ENCODE data around the gene EXOC2.

EXOC2 gene

GRCh38 chr6:511488-512137 is 181.3 kb downstream of the EXOC2 start:
- Histone ChIP-seq H3K4me1 (ENCODE audit: insufficient read depth, low read length) (peaks cover 9% of the 10 kb centered on the region; the same call in 1 of the 2 replicates), H3K9me3 (ENCODE audit: control insufficient read depth, insufficient read depth, low read length) (no peaks in the 10 kb centered on the region), H3K36me3 (ENCODE audit: insufficient read depth, low read length) (no peaks in the 10 kb centered on the region), H3K9ac (ENCODE audit: low read depth, low read length) (no peak overlapping the region)

- H3K4me1 ChIP-seq (ENCODE audit: insufficient read depth, low read length) = 0 out of 2 replicates have a peak, but pooled peaks cover 4% of the 10 kb centered on the region
Observed at GRCh38 chr6:509676-510075, 183.3 kb downstream of the EXOC2 start.

GRCh38 chr6:508614-509013 is 184.3 kb downstream of the EXOC2 start:
- no peaks in the 10 kb centered on the region for H3K36me3 ChIP-seq (ENCODE audit: insufficient read depth, low read length)
- no peak overlapping the region for H3K9ac ChIP-seq (ENCODE audit: low read depth, low read length)
- H3K9me3 ChIP-seq (ENCODE audit: control insufficient read depth, insufficient read depth, low read length) = no peaks in the 10 kb centered on the region
- H3K4me1 ChIP-seq (ENCODE audit: insufficient read depth, low read length) = 0 out of 2 replicates have a peak, but pooled peaks cover 4% of the 10 kb centered on the region

More at GRCh38 chr6:509676-510075, 183.3 kb downstream of the EXOC2 start:
- Histone ChIP-seq H3K9ac (ENCODE audit: low read depth, low read length) (no peak overlapping the region), H3K9me3 (ENCODE audit: control insufficient read depth, insufficient read depth, low read length) (no peaks in the 10 kb centered on the region), H3K36me3 (ENCODE audit: insufficient read depth, low read length) (no peaks in the 10 kb centered on the region)

GRCh38 chr6:508006-508405 is 184.9 kb downstream of the EXOC2 start:
- H3K9me3 ChIP-seq (ENCODE audit: control insufficient read depth, insufficient read depth, low read length) = no peaks in the 10 kb centered on the region
- H3K9ac ChIP-seq (ENCODE audit: low read depth, low read length) = no peak overlapping the region
- H3K36me3 ChIP-seq (ENCODE audit: insufficient read depth, low read length) = no peaks in the 10 kb centered on the region
- H3K4me1 ChIP-seq (ENCODE audit: insufficient read depth, low read length) = 0 out of 2 replicates have a peak, but pooled peaks cover 4% of the 10 kb centered on the region

GRCh38 chr6:506920-507622 is 185.9 kb downstream of the EXOC2 start:
- no peaks in the 10 kb centered on the region for H3K36me3 ChIP-seq (ENCODE audit: insufficient read depth, low read length)
- H3K9ac ChIP-seq (ENCODE audit: low read depth, low read length) = no peak overlapping the region
- H3K4me1 ChIP-seq (ENCODE audit: insufficient read depth, low read length) = 0 out of 2 replicates have a peak, but pooled peaks cover 4% of the 10 kb centered on the region
- H3K9me3 ChIP-seq (ENCODE audit: control insufficient read depth, insufficient read depth, low read length) = no peaks in the 10 kb centered on the region

- no peak overlapping the region for H3K9ac ChIP-seq (ENCODE audit: low read depth, low read length)
- H3K36me3 ChIP-seq (ENCODE audit: insufficient read depth, low read length) = no peaks in the 10 kb centered on the region
- 0 out of 2 replicates have a peak, but pooled peaks cover 4% of the 10 kb centered on the region for H3K4me1 ChIP-seq (ENCODE audit: insufficient read depth, low read length)
- H3K9me3 ChIP-seq (ENCODE audit: control insufficient read depth, insufficient read depth, low read length) = no peaks in the 10 kb centered on the region
Observed at GRCh38 chr6:506508-506907, 186.4 kb downstream of the EXOC2 start.

GRCh38 chr6:505374-505773 is 187.6 kb downstream of the EXOC2 start:
- H3K9me3 ChIP-seq (ENCODE audit: control insufficient read depth, insufficient read depth, low read length) = no peaks in the 10 kb centered on the region
- no peaks in the 10 kb centered on the region for H3K36me3 ChIP-seq (ENCODE audit: insufficient read depth, low read length)
- 0 out of 2 replicates have a peak, but pooled peaks cover 4% of the 10 kb centered on the region for H3K4me1 ChIP-seq (ENCODE audit: insufficient read depth, low read length)
- no peak overlapping the region for H3K9ac ChIP-seq (ENCODE audit: low read depth, low read length)

- Histone ChIP-seq H3K9me3 (ENCODE audit: control insufficient read depth, insufficient read depth, low read length) (no peaks in the 10 kb centered on the region), H3K9ac (ENCODE audit: low read depth, low read length) (no peak overlapping the region), H3K4me1 (ENCODE audit: insufficient read depth, low read length) (0 out of 2 replicates have a peak, but pooled peaks cover 4% of the 10 kb centered on the region), H3K36me3 (ENCODE audit: insufficient read depth, low read length) (no peaks in the 10 kb centered on the region)
Observed at GRCh38 chr6:504446-504980, 188.4 kb downstream of the EXOC2 start.

GRCh38 chr6:503610-504362 is 189.2 kb downstream of the EXOC2 start:
- Histone ChIP-seq H3K4me1 (ENCODE audit: insufficient read depth, low read length) (no peaks in the 10 kb centered on the region), H3K9ac (ENCODE audit: low read depth, low read length) (no peak overlapping the region), H3K9me3 (ENCODE audit: control insufficient read depth, insufficient read depth, low read length) (no peaks in the 10 kb centered on the region), H3K36me3 (ENCODE audit: insufficient read depth, low read length) (no peaks in the 10 kb centered on the region)

- H3K4me1 ChIP-seq (ENCODE audit: insufficient read depth, low read length) = no peaks in the 10 kb centered on the region
Observed at GRCh38 chr6:502761-503160, 190.2 kb downstream of the EXOC2 start.

GRCh38 chr6:501891-502601 is 190.9 kb downstream of the EXOC2 start:
- Histone ChIP-seq H3K4me1 (ENCODE audit: insufficient read depth, low read length) (no peaks in the 10 kb centered on the region), H3K9ac (ENCODE audit: low read depth, low read length) (no peak overlapping the region), H3K36me3 (ENCODE audit: insufficient read depth, low read length) (no peaks in the 10 kb centered on the region), H3K9me3 (ENCODE audit: control insufficient read depth, insufficient read depth, low read length) (no peaks in the 10 kb centered on the region)

More at GRCh38 chr6:502761-503160, 190.2 kb downstream of the EXOC2 start:
- Histone ChIP-seq H3K9ac (ENCODE audit: low read depth, low read length) (no peak overlapping the region), H3K9me3 (ENCODE audit: control insufficient read depth, insufficient read depth, low read length) (no peaks in the 10 kb centered on the region), H3K36me3 (ENCODE audit: insufficient read depth, low read length) (no peaks in the 10 kb centered on the region)

- no peak overlapping the region for H3K9ac ChIP-seq (ENCODE audit: low read depth, low read length)
- H3K9me3 ChIP-seq (ENCODE audit: control insufficient read depth, insufficient read depth, low read length) = no peaks in the 10 kb centered on the region
- no peaks in the 10 kb centered on the region for H3K4me1 ChIP-seq (ENCODE audit: insufficient read depth, low read length)
- no peaks in the 10 kb centered on the region for H3K36me3 ChIP-seq (ENCODE audit: insufficient read depth, low read length)
Observed at GRCh38 chr6:499617-500016, 193.3 kb downstream of the EXOC2 start.

GRCh38 chr6:498795-499231 is 194.1 kb downstream of the EXOC2 start:
- H3K9ac ChIP-seq (ENCODE audit: low read depth, low read length) = no peak overlapping the region
- H3K36me3 ChIP-seq (ENCODE audit: insufficient read depth, low read length) = peaks cover 3% of the 10 kb centered on the region; the same call in 1 of the 2 replicates
- H3K9me3 ChIP-seq (ENCODE audit: control insufficient read depth, insufficient read depth, low read length) = no peaks in the 10 kb centered on the region
- H3K4me1 ChIP-seq (ENCODE audit: insufficient read depth, low read length) = no peaks in the 10 kb centered on the region

GRCh38 chr6:497258-497657 is 195.7 kb downstream of the EXOC2 start:
- no peaks in the 10 kb centered on the region for H3K4me1 ChIP-seq (ENCODE audit: insufficient read depth, low read length)
- H3K9ac ChIP-seq (ENCODE audit: low read depth, low read length) = no peak overlapping the region
- H3K9me3 ChIP-seq (ENCODE audit: control insufficient read depth, insufficient read depth, low read length) = 0 out of 2 replicates have a peak, but pooled peaks cover under 1% of the 10 kb centered on the region
- peaks cover 3% of the 10 kb centered on the region; the same call in 1 of the 2 replicates for H3K36me3 ChIP-seq (ENCODE audit: insufficient read depth, low read length)

All from ES-I3 (cell line).